NT2/D1 (cell line): ENCODE measurements around the gene SLC25A45.

Experiments
- DNase-seq: peaks from one replicate; pipeline ENCODE4 v3.0.0-alpha.2; 2011; ENCODE audit warnings: low read depth, low spot score
- H3K27me3 ChIP-seq: 2 replicates; pipeline ENCODE4 v1.6.0; 2011; ENCODE audit warnings: mild to moderate bottlenecking; ENCODE audit not compliant: insufficient read length, insufficient read depth
- H3K36me3 ChIP-seq: 2 replicates; pipeline ENCODE4 v1.6.1; 2011; ENCODE audit warnings: mild to moderate bottlenecking, low read length, mixed read lengths; ENCODE audit not compliant: insufficient read depth, insufficient read length
- H3K4me1 ChIP-seq: 2 replicates; pipeline ENCODE4 v1.5.1; 2011; ENCODE audit not compliant: insufficient read depth, insufficient read length
- H3K4me3 ChIP-seq: 2 replicates; pipeline ENCODE4 v1.5.1; 2011; ENCODE audit warnings: low read depth; ENCODE audit not compliant: insufficient read length
- H3K9ac ChIP-seq: 2 replicates; pipeline ENCODE4 v1.6.0; 2011; ENCODE audit warnings: low read depth; ENCODE audit not compliant: insufficient read length
- H3K9me3 ChIP-seq: 2 replicates; pipeline ENCODE4 v1.5.1; 2011; ENCODE audit warnings: mild to moderate bottlenecking, low read length; ENCODE audit not compliant: insufficient read depth
- SUZ12 ChIP-seq: IDR thresholded peaks from 2 replicates; pipeline ENCODE4 v1.6.1; 2011; ENCODE audit not compliant: insufficient read length, insufficient read depth; ENCODE audit errors: extremely low read depth
- YY1 ChIP-seq: IDR thresholded peaks from 2 replicates; pipeline ENCODE4 v1.6.1; 2011; ENCODE audit not compliant: insufficient read length, insufficient read depth
- ZNF274 ChIP-seq: IDR thresholded peaks from 2 replicates; pipeline ENCODE4 v1.6.1; 2011; ENCODE audit warnings: mild to moderate bottlenecking, low read depth, low read length

Gene SLC25A45

GRCh38 chr11:65373839-65374580 is 8.4 kb downstream of the SLC25A45 start:
- TF ChIP-seq SUZ12 = no peak
- TF ChIP-seq YY1 = no peak
- TF ChIP-seq ZNF274 = no peak
- no peaks in the 10 kb centered on the region for H3K36me3 ChIP-seq
- H3K4me3 ChIP-seq = no peak overlapping the region
- no peak overlapping the region for H3K9ac ChIP-seq
- H3K9me3 ChIP-seq = no peaks in the 10 kb centered on the region
- no peak for DNase-seq
- H3K4me1 ChIP-seq = peaks cover 14% of the 10 kb centered on the region
- no peaks in the 10 kb centered on the region for H3K27me3 ChIP-seq

DNA sequence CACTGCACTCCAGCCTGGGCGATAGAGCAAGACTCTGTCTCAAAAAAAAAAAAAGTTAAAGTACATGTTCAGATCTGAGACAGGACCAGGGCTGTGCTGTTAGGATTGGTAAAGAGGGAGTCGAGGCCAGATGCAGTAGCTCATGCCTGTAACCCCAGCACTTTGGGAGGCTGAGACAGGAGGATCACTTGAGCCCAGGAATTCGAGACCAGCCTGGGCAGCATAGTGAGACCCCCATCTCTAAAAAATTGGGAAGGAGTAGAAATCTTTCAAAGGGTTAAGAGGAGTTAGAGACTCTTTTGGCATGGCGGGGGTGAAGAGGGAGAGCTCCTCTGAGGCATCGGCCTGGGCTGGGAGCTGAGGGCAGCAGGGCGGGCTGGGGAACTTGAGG is 11.8 kb downstream of the SLC25A45 start:
- no peak for TF ChIP-seq SUZ12
- TF ChIP-seq YY1 = no peak
- no peak for TF ChIP-seq ZNF274
- Histone ChIP-seq H3K9ac (no peak overlapping the region), H3K36me3 (no peaks in the 10 kb centered on the region), H3K4me3 (no peak overlapping the region), H3K9me3 (no peaks in the 10 kb centered on the region), H3K27me3 (no peaks in the 10 kb centered on the region), H3K4me1 (peaks cover 3% of the 10 kb centered on the region)
- DNase-seq = no peak

DNA sequence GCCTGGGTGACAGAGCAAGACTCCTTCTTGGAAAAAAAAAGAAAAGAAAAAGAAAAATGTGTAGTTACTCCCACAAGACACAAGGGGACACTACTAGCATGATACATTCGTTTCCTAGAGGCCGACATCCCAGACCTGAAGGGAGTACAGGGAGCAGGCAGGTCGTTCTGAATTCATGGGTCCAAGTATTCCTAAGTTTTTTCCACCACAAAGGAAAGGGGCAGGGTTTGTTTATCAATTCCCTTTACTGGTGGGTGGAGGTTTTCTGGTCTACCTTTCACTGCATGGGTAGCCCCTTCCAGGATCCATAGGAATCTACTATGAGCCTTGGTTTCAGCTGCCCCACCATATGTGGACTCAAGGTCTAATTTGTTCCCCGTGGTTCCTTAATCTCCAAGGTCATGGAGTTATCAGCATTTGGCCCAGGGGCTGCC is 16.1 kb downstream of the SLC25A45 start:
- TF ChIP-seq ZNF274 = no peak
- no peak for TF ChIP-seq YY1
- no peak for TF ChIP-seq SUZ12
- Histone ChIP-seq H3K27me3 (no peaks in the 10 kb centered on the region), H3K36me3 (no peaks in the 10 kb centered on the region), H3K9me3 (no peaks in the 10 kb centered on the region), H3K4me1 (no peaks in the 10 kb centered on the region), H3K4me3 (no peak overlapping the region), H3K9ac (peak overlapping the region; percentile 22)
- DNase-seq = peak; percentile 70

GRCh38 chr11:65363770-65364169 is 18.7 kb downstream of the SLC25A45 start:
- Histone ChIP-seq H3K36me3 (no peaks in the 10 kb centered on the region), H3K27me3 (no peaks in the 10 kb centered on the region), H3K4me3 (no peak overlapping the region), H3K9me3 (no peaks in the 10 kb centered on the region), H3K9ac (no peak overlapping the region), H3K4me1 (no peaks in the 10 kb centered on the region)
- DNase-seq = no peak
- TF ChIP-seq ZNF274 (no peak), YY1 (no peak), SUZ12 (no peak)

DNA sequence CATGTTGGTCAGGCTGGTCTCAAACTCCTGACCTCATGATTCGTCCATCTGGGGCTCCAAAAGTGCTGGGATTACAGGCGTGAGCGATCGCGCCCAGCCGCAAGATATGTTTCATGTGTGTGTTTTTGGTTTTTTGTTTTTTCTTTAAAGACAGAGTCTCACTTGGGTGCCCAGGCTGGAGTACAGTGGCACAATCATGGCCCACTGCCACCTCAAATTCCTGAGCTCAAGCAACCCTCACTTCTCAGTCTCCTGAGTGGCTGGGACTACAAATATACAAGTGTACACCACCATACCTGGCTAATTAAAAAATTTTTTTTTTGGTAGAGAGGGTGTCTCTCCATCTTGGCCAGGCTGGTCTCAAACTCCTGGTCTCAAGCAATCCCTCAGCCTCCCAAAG is 19.5 kb downstream of the SLC25A45 start:
- Histone ChIP-seq H3K36me3 (no peaks in the 10 kb centered on the region), H3K9ac (no peak overlapping the region), H3K27me3 (peaks cover 4% of the 10 kb centered on the region), H3K4me1 (peaks cover 4% of the 10 kb centered on the region), H3K4me3 (no peak overlapping the region), H3K9me3 (no peaks in the 10 kb centered on the region)
- no peak for TF ChIP-seq YY1
- TF ChIP-seq SUZ12 = no peak
- no peak for TF ChIP-seq ZNF274
- DNase-seq = no peak

DNA sequence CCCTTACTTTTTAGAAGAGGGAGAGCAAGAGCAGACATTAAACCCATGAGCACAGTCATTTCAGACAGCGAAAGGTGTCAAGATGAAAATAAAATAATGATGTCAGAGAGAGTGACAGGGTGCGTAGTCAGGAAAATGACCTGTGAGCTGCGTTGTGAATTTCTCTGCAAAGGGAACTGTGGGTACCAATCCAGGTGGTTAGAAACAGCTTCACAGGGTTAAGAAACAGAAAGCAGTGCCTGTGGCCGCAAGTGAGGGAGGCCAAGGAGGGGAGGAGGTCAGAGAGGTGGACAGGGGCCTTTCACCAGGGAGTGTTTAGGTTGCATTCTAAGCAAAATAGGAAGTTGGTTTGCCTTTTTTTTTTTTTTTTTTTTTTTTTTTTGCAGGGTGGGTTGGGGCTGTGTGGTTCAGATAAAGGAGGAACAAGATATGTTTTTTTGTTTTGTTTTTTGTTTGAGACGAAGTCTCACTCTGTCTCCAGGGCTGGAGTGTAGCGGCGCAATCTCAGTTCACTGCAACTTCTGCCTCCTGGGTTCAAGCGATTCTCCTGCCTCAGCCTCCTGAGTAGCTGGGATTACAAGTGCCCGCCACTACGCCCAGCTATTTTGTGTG is 20.0 kb downstream of the SLC25A45 start:
- H3K36me3 ChIP-seq = no peaks in the 10 kb centered on the region
- DNase-seq = no peak
- no peak overlapping the region for H3K4me3 ChIP-seq
- H3K9ac ChIP-seq = no peak overlapping the region
- peaks cover 5% of the 10 kb centered on the region for H3K4me1 ChIP-seq
- H3K9me3 ChIP-seq = no peaks in the 10 kb centered on the region
- TF ChIP-seq SUZ12 (no peak), ZNF274 (no peak), YY1 (no peak)
- H3K27me3 ChIP-seq = peaks cover 5% of the 10 kb centered on the region

DNA sequence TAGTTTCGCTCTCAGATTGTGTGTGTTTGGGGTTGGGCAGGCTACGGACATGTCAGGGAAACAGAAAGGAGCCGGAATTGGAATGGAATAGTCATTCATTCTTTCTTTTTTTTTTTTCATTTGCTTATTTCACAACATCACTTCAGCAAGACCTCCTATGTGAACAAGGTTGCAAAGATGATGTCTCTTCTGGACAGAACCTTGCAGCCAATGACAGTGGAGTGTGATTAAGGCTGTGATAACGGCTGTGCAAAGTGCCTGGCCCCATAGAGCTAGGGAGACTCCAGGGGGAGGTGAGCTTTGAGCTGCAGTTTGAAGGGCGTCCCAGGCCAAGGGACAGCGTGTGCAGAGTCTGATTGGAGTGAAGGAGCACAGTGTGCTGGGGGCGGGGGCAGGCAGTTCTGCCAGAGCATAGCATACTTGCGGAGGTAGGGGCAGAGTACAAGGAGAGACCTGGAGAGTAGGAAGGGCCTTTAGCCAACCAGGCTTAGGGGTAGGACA is 24.5 kb downstream of the SLC25A45 start:
- Histone ChIP-seq H3K4me3 (no peak overlapping the region), H3K36me3 (peaks cover 6% of the 10 kb centered on the region), H3K9ac (no peak overlapping the region), H3K27me3 (peaks cover 24% of the 10 kb centered on the region), H3K4me1 (peaks cover 11% of the 10 kb centered on the region), H3K9me3 (no peaks in the 10 kb centered on the region)
- no peak for TF ChIP-seq YY1
- no peak for TF ChIP-seq ZNF274
- TF ChIP-seq SUZ12 = no peak
- no peak for DNase-seq
